Smooth muscle cell of the pulmonary artery (primary cell): Measurements from ENCODE around the gene DDX24. TPM values are rescaled to one million over a fixed set of nuclear protein-coding genes. Genes with fewer than 3 reads are reported as not detected.

Experiments
- total RNA-seq: library from RNA; depleted of rRNA; stranded (reverse); fragments of >200 nt; gene quantifications from 2 replicates; pipeline ENCODE4 v1.2.3, GENCODE V29; 2014

The DDX24 gene, protein sequence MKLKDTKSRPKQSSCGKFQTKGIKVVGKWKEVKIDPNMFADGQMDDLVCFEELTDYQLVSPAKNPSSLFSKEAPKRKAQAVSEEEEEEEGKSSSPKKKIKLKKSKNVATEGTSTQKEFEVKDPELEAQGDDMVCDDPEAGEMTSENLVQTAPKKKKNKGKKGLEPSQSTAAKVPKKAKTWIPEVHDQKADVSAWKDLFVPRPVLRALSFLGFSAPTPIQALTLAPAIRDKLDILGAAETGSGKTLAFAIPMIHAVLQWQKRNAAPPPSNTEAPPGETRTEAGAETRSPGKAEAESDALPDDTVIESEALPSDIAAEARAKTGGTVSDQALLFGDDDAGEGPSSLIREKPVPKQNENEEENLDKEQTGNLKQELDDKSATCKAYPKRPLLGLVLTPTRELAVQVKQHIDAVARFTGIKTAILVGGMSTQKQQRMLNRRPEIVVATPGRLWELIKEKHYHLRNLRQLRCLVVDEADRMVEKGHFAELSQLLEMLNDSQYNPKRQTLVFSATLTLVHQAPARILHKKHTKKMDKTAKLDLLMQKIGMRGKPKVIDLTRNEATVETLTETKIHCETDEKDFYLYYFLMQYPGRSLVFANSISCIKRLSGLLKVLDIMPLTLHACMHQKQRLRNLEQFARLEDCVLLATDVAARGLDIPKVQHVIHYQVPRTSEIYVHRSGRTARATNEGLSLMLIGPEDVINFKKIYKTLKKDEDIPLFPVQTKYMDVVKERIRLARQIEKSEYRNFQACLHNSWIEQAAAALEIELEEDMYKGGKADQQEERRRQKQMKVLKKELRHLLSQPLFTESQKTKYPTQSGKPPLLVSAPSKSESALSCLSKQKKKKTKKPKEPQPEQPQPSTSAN
- 128 and 134 TPM in 2 replicates for total RNA-seq

GRCh38 chr14:94080621-94081385 is at the start of gene DDX24, which contains the start of gene IFI27L1:
Gene DDX24 (minus strand): TSS chr14:94081202. CDS start chr14:94079742, 1,460 bp downstream.
Gene IFI27L1 (plus strand): TSS chr14:94081310. CDS start chr14:94096938, 15,628 bp downstream.

GRCh38 chr14:94129111-94129757 is 48.2 kb upstream of the DDX24 start, which contains the start of gene IFI27L2:
Gene IFI27L2 (minus strand): TSS chr14:94129604. CDS start chr14:94129564, 40 bp downstream.

GRCh38 chr14:94110552-94111181 is 29.7 kb upstream of the DDX24 start, which contains the start of gene IFI27:
Gene IFI27 (plus strand): TSS chr14:94110736.

GRCh38 chr14:94026173-94026888 is 54.7 kb downstream of the DDX24 start, which contains the start of gene OTUB2:
Gene OTUB2 (plus strand): TSS chr14:94026340. CDS start chr14:94026538, 198 bp downstream.

Other genes starting within 250 kb of the DDX24 start
- gene FAM181A, start 153.9 kb downstream of the DDX24 start, total RNA-seq, result not detected in 2 replicates
- gene ASB2, start 104.6 kb downstream of the DDX24 start, total RNA-seq, result 0.52 and 1.7 TPM in 2 replicates
- not detected in 2 replicates for gene CCDC197, start 83.9 kb downstream of the DDX24 start, total RNA-seq
- 1.8 and 1.9 TPM in 2 replicates for gene OTUB2, start 54.9 kb downstream of the DDX24 start, total RNA-seq
- gene IFI27L1, start 108 bp upstream of the DDX24 start, total RNA-seq, result 8.7 and 11.1 TPM in 2 replicates
- gene IFI27, start 29.5 kb upstream of the DDX24 start, total RNA-seq, result 9.1 and 10.9 TPM in 2 replicates
- 77.0 and 98.4 TPM in 2 replicates for gene IFI27L2, start 48.4 kb upstream of the DDX24 start, total RNA-seq
- gene PPP4R4, start 93.1 kb upstream of the DDX24 start, total RNA-seq, result 0.33 and 1.4 TPM in 2 replicates
- gene SERPINA10, start 212.1 kb upstream of the DDX24 start, total RNA-seq, result not detected in 2 replicates
- not detected in 2 replicates for gene SERPINA6, start 242.1 kb upstream of the DDX24 start, total RNA-seq